ENCODE data around the gene EDNRB.

GRCh38 chr13:77868717-77869116 lies 49.9 kb downstream of the EDNRB start:
- TF ChIP-seq YY1 (IDR thresholded peaks at IDR 0.05; ENCODE audit: insufficient read depth, insufficient read length) (no peak), ZNF274 (IDR thresholded peaks at IDR 0.05; ENCODE audit: low read depth, low read length) (no peak), SUZ12 (IDR thresholded peaks at IDR 0.05; ENCODE audit: extremely low read depth, insufficient read depth, insufficient read length) (no peak)

All from NT2/D1 (cell line).